Renal cortex interstitium (tissue), 15 donors: ENCODE results near the gene ARHGAP19. TPM values are rescaled to one million over a fixed set of nuclear protein-coding genes. Genes with fewer than 3 reads are reported as not detected.

Experiments
- DNase-seq, 11 donors: peaks; one replicate each; pipeline ENCODE4 v3.0.0-alpha.2; 2013; ENCODE audit warnings: low read depth in 9 of 11, low spot score in 4 of 11; ENCODE audit errors: extremely low read depth in 1 of 11
- long read RNA-seq, 16 experiments: transcript quantifications; one replicate each; lab custom pipeline, GENCODE V29; 2026
- polyA plus RNA-seq, 3 donors: library from polyadenylated mRNA; unstranded; fragments of 120-200 nt; gene quantifications; one replicate each; pipeline ENCODE4 v1.2.1, GENCODE V29; 2013; ENCODE audit not compliant: insufficient read length in 3 of 3

ARHGAP19 gene
- polyA plus RNA-seq, result 10 to 100 TPM; 27.3 to 42.6 (median 28.7) TPM
- long read RNA-seq, donor 1, full-length matches to known transcripts, result 2 of 2 reads
- long read RNA-seq, donor 1, partial matches to known transcripts, result 0 of 2 reads
- long read RNA-seq, donor 1, other reads (novel, unspliced or antisense), result 0 of 2 reads
- long read RNA-seq, donor 2, full-length matches to known transcripts, result 3 of 3 reads
- long read RNA-seq, donor 2, partial matches to known transcripts, result 0 of 3 reads
- long read RNA-seq, donor 2, other reads (novel, unspliced or antisense), result 0 of 3 reads
- long read RNA-seq, donor 3, full-length matches to known transcripts, result 11 of 11 reads
- long read RNA-seq, donor 3, partial matches to known transcripts, result 0 of 11 reads
- long read RNA-seq, donor 3, other reads (novel, unspliced or antisense), result 0 of 11 reads
- long read RNA-seq, donor 4, full-length matches to known transcripts, result 3 of 3 reads
- long read RNA-seq, donor 4, partial matches to known transcripts, result 0 of 3 reads
- long read RNA-seq, donor 4, other reads (novel, unspliced or antisense), result 0 of 3 reads
- long read RNA-seq, donor 5, result 0 reads
- long read RNA-seq, donor 6, result 0 reads
- long read RNA-seq, donor 7, partial matches to known transcripts, result 13 of 15 reads
- long read RNA-seq, donor 7, other reads (novel, unspliced or antisense), result 0 of 15 reads
- long read RNA-seq, donor 8, full-length matches to known transcripts, result 8 of 23 reads
- long read RNA-seq, donor 8, partial matches to known transcripts, result 15 of 23 reads
- long read RNA-seq, donor 8, other reads (novel, unspliced or antisense), result 0 of 23 reads
- long read RNA-seq, donor 9, full-length matches to known transcripts, result 3 of 3 reads
- long read RNA-seq, donor 9, partial matches to known transcripts, result 0 of 3 reads
- long read RNA-seq, donor 9, other reads (novel, unspliced or antisense), result 0 of 3 reads
- long read RNA-seq, donor 10, full-length matches to known transcripts, result 4 of 4 reads
- long read RNA-seq, donor 10, partial matches to known transcripts, result 0 of 4 reads
- long read RNA-seq, donor 10, other reads (novel, unspliced or antisense), result 0 of 4 reads
- long read RNA-seq, donor 11, partial matches to known transcripts, result 0 of 1 reads
- long read RNA-seq, donor 11, other reads (novel, unspliced or antisense), result 0 of 1 reads
- long read RNA-seq, donor 12, result 0 reads
- long read RNA-seq, donor 13, result 0 reads
- long read RNA-seq, donor 14, full-length matches to known transcripts, result 3 of 3 reads
- long read RNA-seq, donor 14, partial matches to known transcripts, result 0 of 3 reads
- long read RNA-seq, donor 14, other reads (novel, unspliced or antisense), result 0 of 3 reads
- long read RNA-seq, donor 15, full-length matches to known transcripts, result 2 of 2 reads
- long read RNA-seq, donor 15, partial matches to known transcripts, result 0 of 2 reads
- long read RNA-seq, donor 15, other reads (novel, unspliced or antisense), result 0 of 2 reads
- long read RNA-seq, donor 16, full-length matches to known transcripts, result 9 of 9 reads
- long read RNA-seq, donor 16, partial matches to known transcripts, result 0 of 9 reads
- long read RNA-seq, donor 16, other reads (novel, unspliced or antisense), result 0 of 9 reads

GRCh38 chr10:97292097-97292861 lies at the start of gene ARHGAP19:
Gene ARHGAP19, minus strand, starts transcription at chr10:97292637. Its CDS starts 10 bp downstream, at chr10:97292627.
- DNase-seq, result peak; percentile 93 to 99 (median 96)

GRCh38 chr10:97341416-97341815 lies 49.0 kb upstream of the ARHGAP19 start:
- no peak for DNase-seq

GRCh38 chr10:97338041-97338440 lies 45.6 kb upstream of the ARHGAP19 start:
- no peak for DNase-seq

GRCh38 chr10:97336942-97337831 lies 44.8 kb upstream of the ARHGAP19 start:
- no peak for DNase-seq

GRCh38 chr10:97336446-97336845 lies 44.0 kb upstream of the ARHGAP19 start:
- DNase-seq, result no peak

- DNase-seq, result no peak
Measured at GRCh38 chr10:97336006-97336405, 43.6 kb upstream of the ARHGAP19 start.

- DNase-seq, result no peak
Measured at GRCh38 chr10:97335188-97335619, 42.8 kb upstream of the ARHGAP19 start.

GRCh38 chr10:97334370-97335175 lies 42.1 kb upstream of the ARHGAP19 start, which contains the start of gene FRAT2:
Gene FRAT2, minus strand, starts transcription at chr10:97334729. Its CDS starts 157 bp downstream, at chr10:97334572.
- DNase-seq, result peak in 9 of 11 donors; percentile 78 to 89 (median 87)

- no peak for DNase-seq
Measured at GRCh38 chr10:97333601-97334369, 41.3 kb upstream of the ARHGAP19 start.

GRCh38 chr10:97333351-97333600 lies 40.8 kb upstream of the ARHGAP19 start:
- peak in 1 of 11 donors; percentile 55 for DNase-seq

- peak in 3 of 11 donors; percentile 67 to 78 (median 71) for DNase-seq
Measured at GRCh38 chr10:97332591-97333350, 40.3 kb upstream of the ARHGAP19 start.

GRCh38 chr10:97331153-97331703 lies 38.8 kb upstream of the ARHGAP19 start:
- no peak for DNase-seq

GRCh38 chr10:97329766-97330165 lies 37.3 kb upstream of the ARHGAP19 start:
- no peak for DNase-seq

- no peak for DNase-seq
Measured at GRCh38 chr10:97328646-97329453, 36.4 kb upstream of the ARHGAP19 start.
